HepG2 (cell line): Measurements from ENCODE around the gene SNRPB2. TPM values are rescaled to one million over a fixed set of nuclear protein-coding genes. Genes with fewer than 3 reads are reported as not detected.

ENCODE experiments used
- ARNT ChIP-seq: fragments of 450-650 bp; IDR thresholded peaks from 2 replicates; pipeline ENCODE4 v1.6.1; 2017
- ASH2L ChIP-seq: fragments of 300-600, 200-600 bp; sonication (generic); IDR thresholded peaks from 2 replicates; pipeline ENCODE4 v1.7.0; 2017; ENCODE audit warnings: low read depth, mild to moderate bottlenecking, moderate library complexity, mixed read lengths, low read length; ENCODE audit not compliant: insufficient read length
- SRF ChIP-seq: IDR thresholded peaks from 2 replicates; pipeline ENCODE4 v1.6.1; 2011; ENCODE audit warnings: mild to moderate bottlenecking, low read depth, low read length, moderate library complexity
- TCF7 ChIP-seq: sonication (generic); IDR thresholded peaks from 2 replicates; pipeline ENCODE4 v1.6.1; 2016; ENCODE audit warnings: antibody characterized with exemption, low read depth
- TSC22D2 ChIP-seq: sonication (generic); formaldehyde crosslinking; IDR thresholded peaks from 2 replicates; pipeline ENCODE4 v1.5.1; 2020; ENCODE audit warnings: missing genetic modification reagents, mild to moderate bottlenecking, borderline replicate concordance
- ZFY ChIP-seq: sonication (generic); formaldehyde crosslinking; IDR thresholded peaks from 2 replicates; pipeline ENCODE4 v1.4.0; 2020; ENCODE audit warnings: missing genetic modification reagents
- ZNF343 ChIP-seq: sonication (generic); formaldehyde crosslinking; IDR thresholded peaks from 2 replicates; pipeline ENCODE4 v1.4.0; 2020; ENCODE audit warnings: mild to moderate bottlenecking, missing genetic modification reagents
- ZNF7 ChIP-seq: IDR thresholded peaks from 2 replicates; pipeline ENCODE4 v1.6.1; 2016; ENCODE audit warnings: missing biosample characterization, missing genetic modification reagents
- polyA plus RNA-seq, 8 experiments: library from polyadenylated mRNA; depleted of rRNA in 3 of 8; stranded (reverse) in 7 of 8; unstranded in 1 of 8; fragments of >200 nt; fragmentation: Illumina TruSeq in 4 of 8; extraction: Trizol in 4 of 8; gene quantifications; 2 replicates each; pipeline versions ENCODE4 v1.2.1 to v1.2.3, GENCODE V29; 2011 to 2016; ENCODE audit warnings: low read depth in 4 of 8, missing spikeins in 1 of 8, mixed read lengths in 1 of 8; ENCODE audit not compliant: insufficient read depth in 1 of 8
- total RNA-seq, 5 experiments: library from RNA; depleted of rRNA; stranded (reverse); fragments of >200 nt; fragmentation: Illumina TruSeq; extraction: Trizol; gene quantifications; 2 replicates each; pipeline ENCODE4 v1.2.3, GENCODE V29; 2016; ENCODE audit warnings: low read depth in 1 of 5
- TF ChIP-seq, protein P1 (sequence below): sonication (generic); formaldehyde crosslinking; IDR thresholded peaks from 2 replicates; pipeline ENCODE4 v1.5.0; 2020; ENCODE audit warnings: missing genetic modification reagents
- TF ChIP-seq, protein P2 (sequence below): sonication (generic); formaldehyde crosslinking; IDR thresholded peaks from 2 replicates; pipeline ENCODE4 v1.5.0; 2020; ENCODE audit warnings: missing genetic modification reagents
- TF ChIP-seq, protein P3 (sequence below): sonication (generic); formaldehyde crosslinking; IDR thresholded peaks from 2 replicates; pipeline ENCODE4 v1.4.0; 2020; ENCODE audit warnings: missing genetic modification reagents
- TF ChIP-seq, protein P4 (sequence below): sonication (generic); formaldehyde crosslinking; IDR thresholded peaks from 2 replicates; pipeline ENCODE4 v1.8.0; 2022; ENCODE audit warnings: low read depth, missing genetic modification reagents
- TF ChIP-seq, protein P5 (sequence below): IDR thresholded peaks from 2 replicates; pipeline ENCODE4 v1.6.1; 2012; ENCODE audit warnings: low read depth, low read length, improper control_type of control experiment
- TF ChIP-seq, protein P6 (sequence below): sonication (generic); formaldehyde crosslinking; IDR thresholded peaks from 2 replicates; pipeline ENCODE4 v1.4.0; 2020; ENCODE audit warnings: mild to moderate bottlenecking, missing genetic modification reagents
- TF ChIP-seq, protein P7 (sequence below): sonication (generic); formaldehyde crosslinking; conservative IDR thresholded peaks from 2 replicates; pipeline ENCODE4 v1.4.0; 2020; ENCODE audit warnings: missing genetic modification reagents
- TF ChIP-seq, protein P8 (sequence below), 2 experiments: sonication (generic) in 1 of 2; formaldehyde crosslinking in 1 of 2; IDR thresholded peaks; 2 replicates each; pipeline versions ENCODE4 v1.5.1 to v1.6.1; 2011 to 2020; ENCODE audit warnings: borderline replicate concordance in 1 of 2, low read depth in 1 of 2, low read length in 1 of 2, mild to moderate bottlenecking in 1 of 2, missing genetic modification reagents in 1 of 2, moderate library complexity in 1 of 2

Gene SNRPB2
- total and polyA plus RNA-seq, 2 of the 13 experiments (the other 11 are each of a cell fraction or from before 2014, with no cell fraction given): 107 to 204 TPM

DNA sequence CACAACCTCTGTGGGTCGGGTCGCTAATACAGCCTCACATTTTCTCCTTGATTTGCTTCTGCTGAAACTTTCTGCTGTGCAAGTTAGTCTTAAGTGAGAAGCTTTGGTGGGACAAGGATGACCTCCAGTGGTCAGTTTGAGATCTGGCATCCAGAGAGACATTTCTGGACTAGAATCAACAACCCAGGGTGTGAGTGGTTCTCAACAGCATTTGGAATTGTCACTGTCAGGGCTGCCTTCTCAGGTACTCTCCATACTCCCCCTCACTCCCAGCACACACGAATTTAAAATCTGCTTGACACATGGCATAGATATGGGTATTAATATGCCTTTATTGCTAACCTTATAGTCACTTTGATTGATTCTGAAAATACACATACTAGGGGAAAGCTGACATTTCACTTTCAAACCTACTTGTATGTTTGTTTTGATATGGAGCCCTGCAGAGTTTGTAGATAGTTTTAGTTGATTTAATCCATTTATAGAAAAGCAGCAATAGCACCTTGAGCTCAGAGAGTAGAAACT is 31.5 kb downstream of the SNRPB2 start (continued):
- TF ChIP-seq ARNT (no peak), ZNF343 (CRISPR knock-in tag) (no peak), TCF7 (no peak), ZFY (CRISPR knock-in tag) (no peak), ASH2L (no peak), SRF (no peak), ZNF7 (CRISPR knock-in tag) (no peak), TSC22D2 (CRISPR knock-in tag) (0 out of 2 replicates have a peak, but pooled peaks have one; percentile 68)
- TF ChIP-seq, protein P1, sequence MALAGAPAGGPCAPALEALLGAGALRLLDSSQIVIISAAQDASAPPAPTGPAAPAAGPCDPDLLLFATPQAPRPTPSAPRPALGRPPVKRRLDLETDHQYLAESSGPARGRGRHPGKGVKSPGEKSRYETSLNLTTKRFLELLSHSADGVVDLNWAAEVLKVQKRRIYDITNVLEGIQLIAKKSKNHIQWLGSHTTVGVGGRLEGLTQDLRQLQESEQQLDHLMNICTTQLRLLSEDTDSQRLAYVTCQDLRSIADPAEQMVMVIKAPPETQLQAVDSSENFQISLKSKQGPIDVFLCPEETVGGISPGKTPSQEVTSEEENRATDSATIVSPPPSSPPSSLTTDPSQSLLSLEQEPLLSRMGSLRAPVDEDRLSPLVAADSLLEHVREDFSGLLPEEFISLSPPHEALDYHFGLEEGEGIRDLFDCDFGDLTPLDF (CRISPR knock-in tag): no peak
- TF ChIP-seq, protein P2, sequence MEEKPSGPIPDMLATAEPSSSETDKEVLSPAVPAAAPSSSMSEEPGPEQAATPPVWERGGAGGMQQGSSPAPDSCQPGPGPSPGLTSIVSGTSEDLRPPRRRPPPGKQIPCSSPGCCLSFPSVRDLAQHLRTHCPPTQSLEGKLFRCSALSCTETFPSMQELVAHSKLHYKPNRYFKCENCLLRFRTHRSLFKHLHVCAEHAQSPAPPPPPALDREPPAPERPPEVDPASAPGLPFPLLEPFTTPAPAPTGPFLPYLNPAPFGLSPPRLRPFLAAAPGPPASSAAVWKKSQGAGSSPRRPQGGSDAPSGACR: no peak
- TF ChIP-seq, protein P3, sequence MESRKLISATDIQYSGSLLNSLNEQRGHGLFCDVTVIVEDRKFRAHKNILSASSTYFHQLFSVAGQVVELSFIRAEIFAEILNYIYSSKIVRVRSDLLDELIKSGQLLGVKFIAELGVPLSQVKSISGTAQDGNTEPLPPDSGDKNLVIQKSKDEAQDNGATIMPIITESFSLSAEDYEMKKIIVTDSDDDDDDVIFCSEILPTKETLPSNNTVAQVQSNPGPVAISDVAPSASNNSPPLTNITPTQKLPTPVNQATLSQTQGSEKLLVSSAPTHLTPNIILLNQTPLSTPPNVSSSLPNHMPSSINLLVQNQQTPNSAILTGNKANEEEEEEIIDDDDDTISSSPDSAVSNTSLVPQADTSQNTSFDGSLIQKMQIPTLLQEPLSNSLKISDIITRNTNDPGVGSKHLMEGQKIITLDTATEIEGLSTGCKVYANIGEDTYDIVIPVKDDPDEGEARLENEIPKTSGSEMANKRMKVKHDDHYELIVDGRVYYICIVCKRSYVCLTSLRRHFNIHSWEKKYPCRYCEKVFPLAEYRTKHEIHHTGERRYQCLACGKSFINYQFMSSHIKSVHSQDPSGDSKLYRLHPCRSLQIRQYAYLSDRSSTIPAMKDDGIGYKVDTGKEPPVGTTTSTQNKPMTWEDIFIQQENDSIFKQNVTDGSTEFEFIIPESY (CRISPR knock-in tag): 0 out of 2 replicates have a peak, but pooled peaks have one; percentile 7
- TF ChIP-seq, protein P4, sequence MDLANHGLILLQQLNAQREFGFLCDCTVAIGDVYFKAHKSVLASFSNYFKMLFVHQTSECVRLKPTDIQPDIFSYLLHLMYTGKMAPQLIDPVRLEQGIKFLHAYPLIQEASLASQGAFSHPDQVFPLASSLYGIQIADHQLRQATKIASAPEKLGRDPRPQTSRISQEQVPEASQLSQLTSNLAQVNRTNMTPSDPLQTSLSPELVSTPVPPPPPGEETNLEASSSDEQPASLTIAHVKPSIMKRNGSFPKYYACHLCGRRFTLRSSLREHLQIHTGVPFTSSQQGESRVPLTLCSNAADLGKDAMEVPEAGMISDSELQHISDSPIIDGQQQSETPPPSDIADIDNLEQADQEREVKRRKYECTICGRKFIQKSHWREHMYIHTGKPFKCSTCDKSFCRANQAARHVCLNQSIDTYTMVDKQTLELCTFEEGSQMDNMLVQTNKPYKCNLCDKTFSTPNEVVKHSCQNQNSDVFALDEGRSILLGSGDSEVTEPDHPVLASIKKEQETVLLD (CRISPR knock-in tag): no peak
- TF ChIP-seq, protein P5, sequence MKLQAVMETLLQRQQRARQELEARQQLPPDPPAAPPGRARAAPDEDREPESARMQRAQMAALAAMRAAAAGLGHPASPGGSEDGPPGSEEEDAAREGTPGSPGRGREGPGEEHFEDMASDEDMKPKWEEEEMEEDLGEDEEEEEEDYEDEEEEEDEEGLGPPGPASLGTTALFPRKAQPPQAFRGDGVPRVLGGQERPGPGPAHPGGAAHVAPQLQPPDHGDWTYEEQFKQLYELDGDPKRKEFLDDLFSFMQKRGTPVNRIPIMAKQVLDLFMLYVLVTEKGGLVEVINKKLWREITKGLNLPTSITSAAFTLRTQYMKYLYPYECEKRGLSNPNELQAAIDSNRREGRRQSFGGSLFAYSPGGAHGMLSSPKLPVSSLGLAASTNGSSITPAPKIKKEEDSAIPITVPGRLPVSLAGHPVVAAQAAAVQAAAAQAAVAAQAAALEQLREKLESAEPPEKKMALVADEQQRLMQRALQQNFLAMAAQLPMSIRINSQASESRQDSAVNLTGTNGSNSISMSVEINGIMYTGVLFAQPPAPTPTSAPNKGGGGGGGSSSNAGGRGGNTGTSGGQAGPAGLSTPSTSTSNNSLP: peak; percentile 48; the same call in 1 of the 2 replicates
- TF ChIP-seq, protein P6, sequence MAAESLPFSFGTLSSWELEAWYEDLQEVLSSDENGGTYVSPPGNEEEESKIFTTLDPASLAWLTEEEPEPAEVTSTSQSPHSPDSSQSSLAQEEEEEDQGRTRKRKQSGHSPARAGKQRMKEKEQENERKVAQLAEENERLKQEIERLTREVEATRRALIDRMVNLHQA: 0 out of 2 replicates have a peak, but pooled peaks have one; percentile 16
- TF ChIP-seq, protein P7, sequence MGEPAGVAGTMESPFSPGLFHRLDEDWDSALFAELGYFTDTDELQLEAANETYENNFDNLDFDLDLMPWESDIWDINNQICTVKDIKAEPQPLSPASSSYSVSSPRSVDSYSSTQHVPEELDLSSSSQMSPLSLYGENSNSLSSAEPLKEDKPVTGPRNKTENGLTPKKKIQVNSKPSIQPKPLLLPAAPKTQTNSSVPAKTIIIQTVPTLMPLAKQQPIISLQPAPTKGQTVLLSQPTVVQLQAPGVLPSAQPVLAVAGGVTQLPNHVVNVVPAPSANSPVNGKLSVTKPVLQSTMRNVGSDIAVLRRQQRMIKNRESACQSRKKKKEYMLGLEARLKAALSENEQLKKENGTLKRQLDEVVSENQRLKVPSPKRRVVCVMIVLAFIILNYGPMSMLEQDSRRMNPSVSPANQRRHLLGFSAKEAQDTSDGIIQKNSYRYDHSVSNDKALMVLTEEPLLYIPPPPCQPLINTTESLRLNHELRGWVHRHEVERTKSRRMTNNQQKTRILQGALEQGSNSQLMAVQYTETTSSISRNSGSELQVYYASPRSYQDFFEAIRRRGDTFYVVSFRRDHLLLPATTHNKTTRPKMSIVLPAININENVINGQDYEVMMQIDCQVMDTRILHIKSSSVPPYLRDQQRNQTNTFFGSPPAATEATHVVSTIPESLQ (CRISPR knock-in tag): no peak
- TF ChIP-seq, protein P8, sequence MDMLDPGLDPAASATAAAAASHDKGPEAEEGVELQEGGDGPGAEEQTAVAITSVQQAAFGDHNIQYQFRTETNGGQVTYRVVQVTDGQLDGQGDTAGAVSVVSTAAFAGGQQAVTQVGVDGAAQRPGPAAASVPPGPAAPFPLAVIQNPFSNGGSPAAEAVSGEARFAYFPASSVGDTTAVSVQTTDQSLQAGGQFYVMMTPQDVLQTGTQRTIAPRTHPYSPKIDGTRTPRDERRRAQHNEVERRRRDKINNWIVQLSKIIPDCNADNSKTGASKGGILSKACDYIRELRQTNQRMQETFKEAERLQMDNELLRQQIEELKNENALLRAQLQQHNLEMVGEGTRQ (IDR thresholded peaks at IDR 0.05; ENCODE audit: low read depth, low read length): no peak
- TF ChIP-seq, protein P8 (CRISPR knock-in tag; IDR thresholded peaks at IDR 0.05; ENCODE audit: borderline replicate concordance): no peak
